Measurements from ENCODE around the gene BRD3.
A peak's percentile ranks its signal among the peaks of the same experiment; 100 is the strongest.

Gene BRD3

GRCh38 chr9:134059661-134060395 lies 8.0 kb downstream of the BRD3 start:
- H3K4me2 ChIP-seq, result peak overlapping the region; percentile 85 to 100 (median 97)
- TF ChIP-seq Cebpa-rat (IDR thresholded peaks at IDR 0.05), result peak in 2 of 11 experiments; percentile 17 to 22; a peak in 1 of 22 replicates
- H3K4me1 ChIP-seq, result peaks cover 86 to 100% (median 99%) of the 10 kb centered on the region in 10 experiments
- H4K20me1 ChIP-seq, result peaks cover 98 to 100% (median 100%) of the 10 kb centered on the region in 11 experiments
- H3K27ac ChIP-seq, result peak overlapping the region; percentile 23 to 90 (median 81); a peak in 21 of 22 replicates
- H3K27me3 ChIP-seq, result peaks cover 0 to 3% (median 0%) of the 10 kb centered on the region in 11 experiments; a peak in 1 of 22 replicates
- H3K4me3 ChIP-seq, result peak overlapping the region in 9 of 10 experiments; percentile 1 to 58 (median 40); a peak in 14 of 20 replicates
- H3K9me3 ChIP-seq (replicated peaks in 1 of 11), result no peaks in the 10 kb centered on the region
- H3K36me3 ChIP-seq, result peaks cover 0 to 34% (median 4%) of the 10 kb centered on the region in 11 experiments; a peak in 8 of 22 replicates
- peak overlapping the region; percentile 51 to 81 (median 73); a peak in 21 of 22 replicates for H3K9ac ChIP-seq

DNA sequence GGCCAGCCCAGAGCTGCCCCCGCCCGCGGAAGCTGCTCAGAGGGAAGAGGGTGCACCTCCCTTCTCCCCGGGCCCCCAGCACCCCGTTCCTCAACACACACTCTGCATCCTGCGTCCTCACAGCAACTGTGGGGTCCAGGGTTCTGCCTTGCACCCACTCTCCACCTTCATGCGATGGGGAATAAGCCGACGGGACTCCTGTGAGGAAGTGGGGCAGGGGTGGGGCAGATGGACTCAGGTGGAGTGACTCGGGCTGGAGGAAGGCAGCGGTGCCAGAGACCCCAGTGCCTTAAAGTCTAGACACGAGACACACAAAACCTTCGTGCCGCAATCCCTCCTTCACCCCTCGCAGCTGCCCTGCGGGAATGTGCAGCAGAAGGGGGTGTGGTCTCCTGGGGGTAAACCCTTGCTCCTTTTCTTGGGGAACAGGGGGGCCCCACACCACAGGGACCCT lies 8.6 kb downstream of the BRD3 start:
- H3K27me3 ChIP-seq, result peaks cover 0 to 3% (median 0%) of the 10 kb centered on the region in 11 experiments; a peak in 1 of 22 replicates
- H4K20me1 ChIP-seq, result peaks cover 98 to 100% (median 100%) of the 10 kb centered on the region in 11 experiments

DNA sequence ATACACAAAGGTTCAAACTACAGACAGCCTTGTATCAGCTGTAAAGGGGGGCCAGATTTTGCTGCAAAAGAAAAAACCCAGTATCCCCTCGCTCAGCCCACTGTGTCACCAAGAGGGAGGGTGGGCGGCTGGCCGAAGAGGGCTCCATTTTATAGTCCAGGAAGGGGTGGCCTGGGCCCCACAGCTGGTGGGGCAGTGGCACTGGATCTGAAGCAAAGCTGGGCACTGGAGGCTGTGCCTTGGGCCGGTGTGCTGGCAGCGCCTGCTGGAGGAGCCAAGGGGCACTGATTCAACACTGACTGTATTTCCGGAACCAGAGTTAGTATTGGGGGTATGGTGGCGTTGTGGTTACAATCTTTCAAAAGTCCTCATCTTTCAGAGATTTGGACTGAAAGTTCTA lies 9.1 kb downstream of the BRD3 start:
- TF ChIP-seq Cebpa-rat (IDR thresholded peaks at IDR 0.05), result no peak
- Histone ChIP-seq H3K9ac (peak overlapping the region; percentile 8 to 81 (median 73); a peak in 18 of 22 replicates), H3K27me3 (peaks cover 0 to 3% (median 0%) of the 10 kb centered on the region in 11 experiments; a peak in 1 of 22 replicates), H3K27ac (peak overlapping the region in 8 of 11 experiments; percentile 74 to 90 (median 83); a peak in 16 of 22 replicates), H3K4me2 (peak overlapping the region; percentile 85 to 100 (median 97)), H3K4me3 (peak overlapping the region in 3 of 10 experiments; percentile 49 to 58 (median 52); a peak in 6 of 20 replicates), H3K4me1 (peaks cover 96 to 100% (median 100%) of the 10 kb centered on the region in 10 experiments), H4K20me1 (peaks cover 98 to 100% (median 100%) of the 10 kb centered on the region in 11 experiments), H3K9me3 (replicated peaks in 1 of 11) (no peaks in the 10 kb centered on the region), H3K36me3 (peaks cover 0 to 23% (median 2%) of the 10 kb centered on the region in 11 experiments; a peak in 7 of 22 replicates)

More for the DNA sequence above, 8.6 kb downstream of the BRD3 start:
- Histone ChIP-seq H3K4me1 (peaks cover 92 to 100% (median 99%) of the 10 kb centered on the region in 10 experiments), H3K4me3 (peak overlapping the region in 8 of 10 experiments; percentile 1 to 58 (median 44); a peak in 10 of 20 replicates), H3K9me3 (replicated peaks in 1 of 11) (no peaks in the 10 kb centered on the region), H3K9ac (peak overlapping the region; percentile 51 to 81 (median 73); a peak in 21 of 22 replicates), H3K4me2 (peak overlapping the region; percentile 85 to 100 (median 97)), H3K27ac (peak overlapping the region in 10 of 11 experiments; percentile 41 to 90 (median 82); a peak in 19 of 22 replicates), H3K36me3 (peaks cover 0 to 28% (median 4%) of the 10 kb centered on the region in 11 experiments; a peak in 8 of 22 replicates)
- no peak for TF ChIP-seq Cebpa-rat (IDR thresholded peaks at IDR 0.05)

DNA sequence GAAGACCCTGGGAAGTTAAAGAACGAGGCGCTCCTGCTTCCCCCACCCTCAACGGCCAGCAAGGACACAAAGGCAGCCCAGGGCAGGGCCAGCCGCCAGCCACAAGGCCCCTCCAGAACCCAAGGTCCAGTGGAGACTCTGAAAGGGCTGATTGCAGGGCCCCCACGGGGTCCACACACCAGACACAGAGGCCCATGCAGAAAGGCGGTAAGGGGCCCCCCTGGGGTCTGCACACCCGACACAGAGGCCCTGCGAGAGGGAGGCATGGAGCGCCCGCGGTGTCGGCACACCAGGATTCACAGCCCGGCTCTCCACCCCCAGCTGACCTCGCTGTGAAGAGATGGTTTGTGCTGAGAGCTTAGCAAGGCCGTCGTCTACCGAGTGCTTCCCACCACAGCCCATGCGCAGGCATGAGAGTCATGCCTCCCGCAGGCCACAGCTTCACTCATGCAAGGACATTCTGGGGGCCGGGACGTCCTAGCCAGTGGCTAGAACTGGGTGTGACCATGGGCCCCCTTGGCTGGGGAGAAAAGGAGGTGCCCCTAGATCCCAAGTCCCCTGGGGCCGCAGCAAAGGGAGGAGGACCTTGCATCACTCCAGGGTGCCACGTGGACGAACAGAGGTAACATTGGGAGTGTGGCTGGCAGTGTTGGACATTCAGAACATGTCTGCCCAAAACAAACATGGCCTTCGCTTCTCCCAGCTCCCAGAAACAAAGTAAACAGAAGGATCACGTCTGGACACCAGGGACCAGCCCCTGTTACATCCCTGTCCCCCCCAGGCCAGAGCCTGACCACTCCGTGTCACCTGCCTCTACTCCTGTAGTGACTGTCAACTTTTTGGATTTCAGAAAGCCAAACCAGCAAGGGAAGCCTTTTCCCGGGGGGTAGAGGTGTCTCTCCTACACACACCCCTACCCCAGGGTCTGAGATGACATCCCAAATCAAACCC lies 9.8 kb downstream of the BRD3 start:
- Histone ChIP-seq H3K4me2 (peak overlapping the region; percentile 85 to 100 (median 97)), H3K36me3 (peaks cover 0 to 17% (median 1%) of the 10 kb centered on the region in 11 experiments; a peak in 12 of 22 replicates), H3K9me3 (replicated peaks in 1 of 11) (no peaks in the 10 kb centered on the region), H3K9ac (peak overlapping the region in 8 of 11 experiments; percentile 8 to 81 (median 76); a peak in 15 of 22 replicates), H3K4me1 (peaks cover 96 to 100% (median 100%) of the 10 kb centered on the region in 10 experiments), H3K27ac (peak overlapping the region in 8 of 11 experiments; percentile 28 to 90 (median 83); a peak in 12 of 22 replicates), H4K20me1 (peaks cover 98 to 100% (median 100%) of the 10 kb centered on the region in 11 experiments), H3K27me3 (peaks cover 0 to 3% (median 0%) of the 10 kb centered on the region in 11 experiments; a peak in 1 of 22 replicates), H3K4me3 (0 out of 20 replicates have a peak overlapping the region, but pooled peaks of 1 of the 10 experiments have one; percentile 49)
- TF ChIP-seq Cebpa-rat (IDR thresholded peaks at IDR 0.05), result no peak

GRCh38 chr9:134057307-134057657 lies 10.5 kb downstream of the BRD3 start:
- Histone ChIP-seq H3K4me2 (peak overlapping the region; percentile 85 to 100 (median 97); a peak in 16 of 22 replicates), H3K4me3 (no peak overlapping the region), H3K27ac (peak overlapping the region in 1 of 11 experiments; percentile 81; a peak in 2 of 22 replicates), H3K27me3 (0 out of 22 replicates have a peak, but pooled peaks cover 0 to 3% (median 0%) of the 10 kb centered on the region in 11 experiments), H3K4me1 (peaks cover 96 to 100% (median 100%) of the 10 kb centered on the region in 10 experiments), H4K20me1 (peaks cover 98 to 100% (median 100%) of the 10 kb centered on the region in 11 experiments), H3K9me3 (replicated peaks in 1 of 11) (no peaks in the 10 kb centered on the region), H3K9ac (peak overlapping the region in 2 of 11 experiments; percentile 35 to 79; a peak in 2 of 22 replicates), H3K36me3 (peaks cover 6 to 23% (median 9%) of the 10 kb centered on the region in 11 experiments; a peak in 21 of 22 replicates)
- TF ChIP-seq Cebpa-rat (IDR thresholded peaks at IDR 0.05), result no peak

DNA sequence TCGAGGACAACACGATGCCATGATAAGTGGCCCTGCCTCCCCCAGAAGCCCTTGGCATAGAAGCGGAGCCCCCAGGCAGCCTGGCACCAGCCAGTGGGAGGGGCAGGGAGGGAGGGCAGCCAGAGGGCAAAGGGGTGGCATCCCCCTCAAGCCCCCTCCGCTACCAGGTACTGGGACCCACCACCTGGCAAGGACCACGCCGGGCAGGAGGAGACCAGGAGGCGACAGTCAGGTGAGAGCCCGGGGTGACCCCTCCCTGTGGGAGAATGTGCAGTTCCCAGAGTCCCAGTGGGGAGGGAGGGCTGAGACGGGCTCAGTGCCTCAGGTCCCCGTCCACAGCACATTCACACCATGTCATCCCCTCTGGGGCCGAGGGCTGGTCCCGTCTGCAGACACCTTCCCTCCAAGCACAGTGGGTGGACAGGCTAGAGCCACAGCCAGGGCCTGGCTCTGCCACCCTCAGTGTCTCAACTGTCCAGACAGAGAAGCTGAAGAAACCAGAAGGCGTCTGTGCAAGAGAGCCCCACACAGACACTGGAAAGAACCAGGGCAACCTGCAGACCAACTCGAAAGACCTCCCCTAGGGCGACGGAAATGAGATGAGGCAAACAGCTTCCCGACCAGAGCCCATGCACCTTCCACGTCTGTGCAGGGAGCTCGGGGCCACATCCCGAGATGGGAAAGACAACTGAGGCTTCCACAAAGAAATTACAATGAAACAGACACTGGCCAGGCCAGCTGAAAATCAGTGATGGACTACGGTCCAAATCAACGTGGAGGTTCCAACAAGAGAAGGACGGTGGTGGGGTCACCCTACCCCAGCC lies 11.1 kb downstream of the BRD3 start:
- Histone ChIP-seq H3K4me2 (peak overlapping the region; percentile 86 to 100 (median 95)), H3K9me3 (replicated peaks in 1 of 11) (no peaks in the 10 kb centered on the region), H3K27me3 (no peaks in the 10 kb centered on the region), H3K4me1 (peaks cover 91 to 98% (median 96%) of the 10 kb centered on the region in 10 experiments), H3K9ac (peak overlapping the region in 4 of 11 experiments; percentile 23 to 70 (median 37); a peak in 4 of 22 replicates), H4K20me1 (peaks cover 96 to 100% (median 98%) of the 10 kb centered on the region in 11 experiments), H3K4me3 (no peak overlapping the region), H3K27ac (peak overlapping the region in 1 of 11 experiments; percentile 71; a peak in 1 of 22 replicates), H3K36me3 (peaks cover 11 to 29% (median 14%) of the 10 kb centered on the region in 11 experiments)
- TF ChIP-seq Cebpa-rat (IDR thresholded peaks at IDR 0.05), result no peak

GRCh38 chr9:134055981-134056461 lies 11.8 kb downstream of the BRD3 start:
- Histone ChIP-seq H3K36me3 (peaks cover 17 to 36% (median 21%) of the 10 kb centered on the region in 11 experiments), H3K4me1 (peaks cover 84 to 91% (median 90%) of the 10 kb centered on the region in 10 experiments), H3K4me2 (peak overlapping the region; percentile 86 to 100 (median 95)), H3K9me3 (replicated peaks in 1 of 11) (no peaks in the 10 kb centered on the region), H3K4me3 (no peak overlapping the region), H3K27ac (peak overlapping the region in 4 of 11 experiments; percentile 31 to 71 (median 51); a peak in 4 of 22 replicates), H3K27me3 (no peaks in the 10 kb centered on the region), H4K20me1 (peaks cover 94 to 100% (median 96%) of the 10 kb centered on the region in 11 experiments), H3K9ac (peak overlapping the region in 6 of 11 experiments; percentile 6 to 70 (median 38); a peak in 6 of 22 replicates)
- no peak for TF ChIP-seq Cebpa-rat (IDR thresholded peaks at IDR 0.05)

Data from BLaER1 treated with 17β-estradiol and CSF1 and Interleukin-3, amounts not matched to agents 10 nM and 100 nM (cell line).